ENCODE measurements around the gene PRKAR2A.

DNA sequence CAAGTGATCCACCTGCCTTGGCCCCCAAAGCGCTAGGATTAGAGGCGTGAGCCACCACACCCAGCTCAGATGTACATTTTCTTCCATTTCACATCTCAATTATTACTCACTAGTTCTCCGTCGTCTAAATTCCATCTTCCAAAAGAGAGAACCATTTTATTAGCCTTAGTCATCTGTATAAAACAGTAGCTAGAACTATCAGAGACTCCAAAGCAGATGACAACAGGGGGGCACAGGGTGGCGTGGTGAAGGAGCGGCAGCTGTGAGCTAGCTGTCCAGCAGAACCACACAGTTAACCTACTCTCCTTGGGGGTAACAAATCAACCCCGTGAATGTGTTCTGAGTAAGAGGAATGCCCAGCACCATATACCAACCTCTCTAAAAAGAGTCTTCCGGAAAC is 43.9 kb upstream of the PRKAR2A start:
- TF ChIP-seq, protein P1, sequence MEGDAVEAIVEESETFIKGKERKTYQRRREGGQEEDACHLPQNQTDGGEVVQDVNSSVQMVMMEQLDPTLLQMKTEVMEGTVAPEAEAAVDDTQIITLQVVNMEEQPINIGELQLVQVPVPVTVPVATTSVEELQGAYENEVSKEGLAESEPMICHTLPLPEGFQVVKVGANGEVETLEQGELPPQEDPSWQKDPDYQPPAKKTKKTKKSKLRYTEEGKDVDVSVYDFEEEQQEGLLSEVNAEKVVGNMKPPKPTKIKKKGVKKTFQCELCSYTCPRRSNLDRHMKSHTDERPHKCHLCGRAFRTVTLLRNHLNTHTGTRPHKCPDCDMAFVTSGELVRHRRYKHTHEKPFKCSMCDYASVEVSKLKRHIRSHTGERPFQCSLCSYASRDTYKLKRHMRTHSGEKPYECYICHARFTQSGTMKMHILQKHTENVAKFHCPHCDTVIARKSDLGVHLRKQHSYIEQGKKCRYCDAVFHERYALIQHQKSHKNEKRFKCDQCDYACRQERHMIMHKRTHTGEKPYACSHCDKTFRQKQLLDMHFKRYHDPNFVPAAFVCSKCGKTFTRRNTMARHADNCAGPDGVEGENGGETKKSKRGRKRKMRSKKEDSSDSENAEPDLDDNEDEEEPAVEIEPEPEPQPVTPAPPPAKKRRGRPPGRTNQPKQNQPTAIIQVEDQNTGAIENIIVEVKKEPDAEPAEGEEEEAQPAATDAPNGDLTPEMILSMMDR (IDR thresholded peaks at IDR 0.05) = no peak
- no peak for TF ChIP-seq CHD2 (IDR thresholded peaks at IDR 0.05; ENCODE audit: low read length, partially characterized antibody)
- TF ChIP-seq TAF1 (IDR thresholded peaks at IDR 0.05; ENCODE audit: borderline replicate concordance, low read depth, low read length) = no peak
- no peak for TF ChIP-seq EP300 (IDR thresholded peaks at IDR 0.05; ENCODE audit: borderline replicate concordance in 1 of 2, low read depth in 1 of 2, low read length in 1 of 2)
